Lung (tissue), 12 donors: ENCODE measurements around the gene SERP2. TPM values are rescaled to one million over a fixed set of nuclear protein-coding genes. Genes with fewer than 3 reads are reported as not detected.

Source experiments
- ATAC-seq: fragments of 200-7000 bp; cut with Tn5 transposase; one replicate; pipeline ENCODE4 v1.9.1; 2020; ENCODE audit warnings: moderate number of reproducible peaks; ENCODE audit not compliant: insufficient read depth, low FRiP score
- DNase-seq, 3 donors: peaks; one replicate each; pipeline ENCODE4 v3.0.0-alpha.2; 2013 to 2017
- H3K27ac ChIP-seq, 2 donors: one replicate each; pipeline ENCODE4 v1.5.1; 2013; ENCODE audit warnings: mild to moderate bottlenecking in 2 of 2, moderate library complexity in 2 of 2, control low read depth in 1 of 2, inconsistent platforms in 1 of 2, low read depth in 1 of 2, low read length in 1 of 2
- H3K27me3 ChIP-seq, 3 donors: one replicate each; pipeline ENCODE4 v1.5.1; 2013; ENCODE audit warnings: low read length in 2 of 3; ENCODE audit not compliant: control insufficient read depth in 3 of 3, insufficient read depth in 3 of 3
- H3K36me3 ChIP-seq, 4 donors: one replicate each; pipeline ENCODE4 v1.5.1; 2013; ENCODE audit warnings: low read length in 4 of 4, mild to moderate bottlenecking in 1 of 4, moderate library complexity in 1 of 4; ENCODE audit not compliant: control insufficient read depth in 4 of 4, insufficient read depth in 4 of 4
- H3K4me1 ChIP-seq, 5 donors: one replicate each; pipeline ENCODE4 v1.5.1; 2013; ENCODE audit warnings: low read length in 5 of 5, mild to moderate bottlenecking in 2 of 5, moderate library complexity in 1 of 5; ENCODE audit not compliant: control insufficient read depth in 5 of 5, insufficient read depth in 5 of 5
- H3K4me3 ChIP-seq: one replicate; pipeline ENCODE4 v1.5.1; 2013; ENCODE audit warnings: mild to moderate bottlenecking, control low read depth, moderate library complexity
- H3K9ac ChIP-seq, 2 donors: one replicate each; pipeline ENCODE4 v1.5.1; 2013; ENCODE audit warnings: low read length in 2 of 2, control low read depth in 1 of 2; ENCODE audit not compliant: insufficient read depth in 1 of 2
- H3K9me3 ChIP-seq, 4 donors: one replicate each; pipeline ENCODE4 v1.5.1; 2013; ENCODE audit warnings: low read length in 3 of 4, mild to moderate bottlenecking in 1 of 4, moderate library complexity in 1 of 4; ENCODE audit not compliant: control insufficient read depth in 4 of 4, insufficient read depth in 3 of 4
- CTCF ChIP-seq: IDR thresholded peaks from 2 replicates; pipeline ENCODE4 v1.5.1; 2012; ENCODE audit warnings: mild to moderate bottlenecking; ENCODE audit errors: control extremely low read depth, extremely low read depth
- WGBS, 2 donors: extraction: QIAGEN DNeasy Blood & Tissue Kit; methylation state at CpG; one replicate each; pipeline ENCODE4 v1.1.7; 2013; 5-methylcytosine and 5-hydroxymethylcytosine counted together
- polyA plus RNA-seq, 2 donors: library from polyadenylated mRNA; stranded (reverse); fragments of 200-250 nt; gene quantifications; one replicate each; pipeline ENCODE4 v1.2.1, GENCODE V29; 2013
- total RNA-seq, 2 donors: library from RNA; depleted of rRNA in 1 of 2; stranded (reverse); fragments of >200 nt in 1 of 2; gene quantifications; one replicate each; pipeline ENCODE4 v1.2.1, GENCODE V29; 2014 to 2021
- donor health status: control.
- donor health status: control.
- donor health status: Bipolar disorder and iron deficiency.
- donor health status: healthy.
- donor health status: DM: yes; HTN: yes; CAD: no.

Gene SERP2
- total and polyA plus RNA-seq, 4 donors: 4.2 to 6.9 (median 5.9) TPM

DNA sequence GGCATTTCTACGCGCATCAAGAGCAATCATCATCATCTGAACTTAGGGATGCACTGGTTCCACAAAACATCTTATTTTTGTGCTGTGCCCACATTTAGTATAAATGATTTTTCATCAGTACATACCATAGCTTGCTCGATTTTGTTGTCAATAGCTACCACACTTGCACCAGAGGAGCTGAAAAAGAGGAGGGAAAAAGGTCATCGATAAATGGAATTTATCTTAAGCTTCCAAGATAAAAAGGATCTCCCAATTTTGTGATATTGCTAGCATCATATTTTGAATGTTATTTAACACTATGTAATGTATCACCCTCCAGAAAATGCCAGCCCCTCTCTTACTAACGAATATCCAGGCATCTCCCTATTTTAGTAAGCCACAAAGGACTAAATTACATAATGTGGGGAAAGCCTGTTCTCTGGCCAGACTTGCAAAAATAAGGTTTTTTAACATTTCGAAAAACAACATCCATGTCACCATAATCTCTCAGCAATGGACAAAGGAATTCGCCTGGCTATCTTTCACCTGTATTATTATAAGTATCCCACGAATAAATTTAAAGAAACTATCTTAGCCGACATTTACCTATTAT, 62.4 kb downstream of the SERP2 start:
- H3K9ac ChIP-seq: peak overlapping the region; percentile 94 to 99
- peaks cover 0 to 45% (median 20%) of the 10 kb centered on the region in 5 donors for H3K4me1 ChIP-seq
- ATAC-seq (no peak), DNase-seq (peak in 1 of 3 donors; percentile 55)
- no peak for TF ChIP-seq CTCF
- H3K4me3 ChIP-seq: peak overlapping the region; percentile 86
- WGBS, 2 donors: 1 to 2% methylated on average over 9 of the region's 9 CpGs
- peak overlapping the region; percentile 96 to 97 for H3K27ac ChIP-seq
- no peaks in the 10 kb centered on the region for H3K9me3 ChIP-seq
- H3K27me3 ChIP-seq: no peaks in the 10 kb centered on the region
- H3K36me3 ChIP-seq: peaks cover 0 to 23% (median 7%) of the 10 kb centered on the region in 4 donors

DNA sequence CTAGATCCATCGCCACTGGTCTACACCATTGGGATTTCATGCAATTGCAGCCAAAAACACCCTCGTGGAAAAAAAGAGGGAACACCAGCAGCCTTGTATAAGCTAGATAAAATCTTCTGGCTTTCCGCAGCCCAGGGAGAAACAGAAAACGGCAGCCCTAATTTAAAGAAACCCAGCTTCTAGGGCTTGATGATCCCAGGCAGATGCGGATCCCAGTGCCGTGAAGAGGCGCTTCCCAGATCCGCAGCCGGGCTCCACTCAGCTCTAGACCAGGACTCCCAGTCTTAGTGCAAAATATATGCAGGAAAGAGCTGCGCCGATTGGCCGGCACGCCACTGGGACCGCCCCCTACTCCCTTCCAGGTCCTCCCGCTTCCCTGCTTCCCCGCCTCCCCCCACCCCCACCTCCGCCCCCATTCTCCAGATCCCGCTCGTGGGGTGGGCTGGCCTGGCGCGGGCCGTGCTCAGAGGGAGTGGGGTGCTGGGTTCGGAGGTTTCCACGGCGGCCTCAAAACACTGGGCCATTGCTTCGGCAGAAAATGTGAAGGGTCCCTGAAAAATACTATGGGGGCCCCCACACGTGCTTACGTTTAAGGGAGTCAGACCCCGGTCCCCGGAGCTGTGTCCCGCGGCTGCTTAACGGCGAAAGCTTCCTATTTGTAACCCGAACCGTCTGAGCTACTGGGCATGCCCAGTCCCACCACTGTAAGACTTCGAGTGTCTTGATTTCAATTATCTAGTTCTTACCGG, 63.1 kb downstream of the SERP2 start:
- Histone ChIP-seq H3K4me1 (peaks cover 0 to 45% (median 20%) of the 10 kb centered on the region in 5 donors), H3K9ac (peak overlapping the region; percentile 94 to 99), H3K27me3 (no peaks in the 10 kb centered on the region), H3K9me3 (no peaks in the 10 kb centered on the region), H3K4me3 (peak overlapping the region; percentile 77), H3K36me3 (peaks cover 0 to 23% (median 7%) of the 10 kb centered on the region in 4 donors), H3K27ac (peak overlapping the region; percentile 89 to 97)
- ATAC-seq (peak; percentile 73), DNase-seq (peak; percentile 98 to 99 (median 98))
- TF ChIP-seq CTCF: no peak
- WGBS, 2 donors: 1% methylated on average over 36 to 38 of the region's 38 CpGs

DNA sequence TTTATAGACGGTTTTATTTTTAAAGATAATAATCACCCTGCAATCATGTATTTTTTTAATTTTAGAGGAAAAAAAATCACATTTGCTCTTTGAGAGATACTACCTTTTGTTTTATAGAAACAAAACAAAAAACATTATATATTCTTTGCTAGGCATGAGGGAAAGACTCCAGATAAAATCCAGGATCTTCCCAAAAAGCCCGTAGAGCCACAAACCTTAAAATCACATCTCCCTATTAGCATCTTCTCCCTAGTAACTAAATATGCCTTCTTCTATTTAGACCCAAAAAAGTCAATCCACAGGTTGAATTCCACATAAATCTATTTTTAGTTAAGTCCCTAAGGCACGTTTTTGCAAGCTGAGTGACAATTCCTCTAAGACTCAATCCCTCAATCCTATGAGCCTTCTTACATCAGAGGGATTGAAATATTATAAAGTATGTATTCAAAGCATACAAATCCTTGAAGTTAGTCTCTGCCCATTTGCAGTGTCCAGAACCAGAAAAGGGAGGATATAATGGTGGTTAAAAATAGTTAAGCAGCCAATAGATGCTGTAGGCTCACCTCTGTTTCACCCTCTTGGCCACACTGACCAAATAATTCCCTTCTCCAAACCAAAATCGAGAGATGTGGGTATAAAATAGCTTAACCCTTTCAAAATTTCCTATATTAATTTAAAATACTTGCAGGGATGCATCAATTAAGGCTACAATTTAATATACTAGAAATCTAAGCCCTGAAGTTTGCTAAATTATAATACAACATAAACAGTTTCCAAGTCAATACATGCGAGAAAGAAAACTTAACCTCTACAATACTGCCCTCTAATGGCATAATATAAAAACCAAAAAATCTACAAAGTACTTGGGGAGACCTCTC, 64.0 kb downstream of the SERP2 start:
- Histone ChIP-seq H3K27ac (peak overlapping the region in 1 of 2 donors; percentile 91), H3K9ac (peak overlapping the region in 1 of 2 donors; percentile 76), H3K27me3 (no peaks in the 10 kb centered on the region), H3K4me3 (no peak overlapping the region), H3K36me3 (peaks cover 0 to 23% (median 7%) of the 10 kb centered on the region in 4 donors), H3K4me1 (peaks cover 0 to 44% (median 19%) of the 10 kb centered on the region in 5 donors), H3K9me3 (no peaks in the 10 kb centered on the region)
- WGBS, 2 donors: 5 to 12% methylated on average over 5 of the region's 5 CpGs
- DNase-seq: peak in 2 of 3 donors; percentile 81 to 85
- no peak for ATAC-seq
- TF ChIP-seq CTCF: no peak
